Right kidney (tissue), 9 donors: Measurements from ENCODE around the gene SKA3.
"Not testable (repeated sequence)": the region's sequence is repeated elsewhere in the genome, so short reads cannot be mapped to it uniquely, and the experiment has no call there.

Experiments
- DNase-seq: peaks from one replicate; pipeline ENCODE4 v3.0.0-alpha.2; 2016
- long read RNA-seq, 8 donors: transcript quantifications; one replicate each; lab custom pipeline, GENCODE V29; 2026

Gene SKA3
- long read RNA-seq, donor 1, partial matches to known transcripts: 0 of 2 reads
- long read RNA-seq, donor 1, other reads (novel, unspliced or antisense): 0 of 2 reads
- long read RNA-seq, donor 2, partial matches to known transcripts: 0 of 4 reads
- long read RNA-seq, donor 2, other reads (novel, unspliced or antisense): 0 of 4 reads
- long read RNA-seq, donor 3, partial matches to known transcripts: 0 of 3 reads
- long read RNA-seq, donor 3, other reads (novel, unspliced or antisense): 0 of 3 reads
- long read RNA-seq, donor 4, partial matches to known transcripts: 0 of 1 reads
- long read RNA-seq, donor 4, other reads (novel, unspliced or antisense): 0 of 1 reads
- long read RNA-seq, donor 5: 0 reads
- long read RNA-seq, donor 6: 0 reads
- long read RNA-seq, donor 7, partial matches to known transcripts: 5 of 9 reads
- long read RNA-seq, donor 7, other reads (novel, unspliced or antisense): 0 of 9 reads
- long read RNA-seq, donor 8, partial matches to known transcripts: 0 of 5 reads
- long read RNA-seq, donor 8, other reads (novel, unspliced or antisense): 0 of 5 reads

DNA sequence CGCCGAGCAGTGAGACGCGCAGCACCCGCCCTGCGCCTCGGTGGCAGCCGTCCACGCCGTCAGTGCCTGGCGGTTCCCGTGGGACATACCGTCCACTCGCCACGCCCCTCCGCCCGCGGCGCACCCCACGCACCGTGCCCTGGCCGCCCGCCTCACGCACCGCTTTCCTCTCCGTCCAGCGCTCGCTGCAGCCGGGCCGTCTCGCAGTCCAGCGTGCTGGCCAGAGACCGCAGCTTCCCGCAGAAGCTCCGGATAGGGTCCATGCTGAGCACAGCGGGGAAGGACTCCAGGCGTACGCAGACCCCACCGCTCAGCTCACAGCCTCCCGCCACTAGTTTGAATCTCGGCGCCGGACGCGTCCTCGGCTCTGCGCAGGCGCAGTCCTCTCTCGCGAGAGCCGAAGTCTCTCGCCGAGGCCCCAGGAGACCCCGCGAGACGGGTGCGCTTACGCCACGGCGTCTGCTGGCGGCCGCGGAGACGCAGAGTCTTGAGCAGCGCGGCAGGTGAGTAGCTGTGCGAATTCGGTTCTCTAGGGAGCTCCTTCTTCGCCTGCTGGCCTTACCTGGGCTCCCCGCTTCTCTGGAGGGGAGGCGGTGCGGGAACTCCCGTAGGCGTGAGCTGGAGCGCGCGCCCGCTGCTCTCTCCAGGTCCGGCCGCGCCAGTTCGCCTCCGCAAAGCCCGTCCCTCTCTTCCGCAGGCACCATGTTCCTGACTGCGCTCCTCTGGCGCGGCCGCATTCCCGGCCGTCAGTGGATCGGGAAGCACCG, at the start of gene SKA3, which contains the start of gene MRPL57:
SKA3 (minus strand) TSS at position 338 of the 767 bp plus-strand sequence; CDS start at position 263, 75 bp downstream.
MRPL57 (plus strand) TSS at position 444 of the 767 bp plus-strand sequence; CDS start at position 703, 259 bp downstream.
- DNase-seq: peak; percentile 100

DNA sequence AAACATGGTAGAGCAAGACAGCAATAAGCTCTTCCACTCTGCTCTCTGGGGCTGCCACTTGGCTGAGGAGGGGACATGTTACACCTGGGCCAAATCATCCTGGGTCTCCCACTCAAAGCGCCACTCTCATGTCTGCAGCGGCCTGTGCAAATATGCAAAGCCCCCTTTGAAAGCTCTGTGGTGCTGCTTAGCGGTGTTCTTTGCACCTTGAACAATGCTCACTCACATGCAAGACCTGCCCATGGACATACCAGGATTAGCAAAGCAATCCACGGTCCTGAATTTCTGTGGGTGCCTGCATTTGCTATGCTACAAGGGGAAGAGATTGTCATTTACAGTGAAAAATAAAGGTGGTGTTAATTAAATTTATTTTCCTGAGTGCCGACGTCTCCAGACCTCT, 48.7 kb upstream of the SKA3 start:
- DNase-seq: no peak

DNA sequence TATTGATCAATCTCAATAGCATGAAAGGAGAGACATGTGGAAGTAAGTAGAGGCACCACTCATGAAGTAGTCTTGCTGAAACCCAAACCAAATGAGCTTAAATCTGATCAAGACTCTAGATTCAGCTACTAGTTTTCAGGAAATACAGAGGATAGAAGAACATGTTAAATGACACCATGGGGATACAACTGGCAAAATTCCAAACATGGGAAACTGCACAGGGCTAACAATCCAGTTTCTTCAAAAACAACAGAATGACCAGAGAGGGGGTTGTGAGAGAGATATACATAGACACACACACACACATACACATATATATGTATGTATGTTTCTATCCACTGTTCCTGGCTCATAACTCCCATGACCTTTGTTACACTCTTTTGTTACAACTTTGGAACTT, 44.9 kb upstream of the SKA3 start:
- no peak for DNase-seq

DNA sequence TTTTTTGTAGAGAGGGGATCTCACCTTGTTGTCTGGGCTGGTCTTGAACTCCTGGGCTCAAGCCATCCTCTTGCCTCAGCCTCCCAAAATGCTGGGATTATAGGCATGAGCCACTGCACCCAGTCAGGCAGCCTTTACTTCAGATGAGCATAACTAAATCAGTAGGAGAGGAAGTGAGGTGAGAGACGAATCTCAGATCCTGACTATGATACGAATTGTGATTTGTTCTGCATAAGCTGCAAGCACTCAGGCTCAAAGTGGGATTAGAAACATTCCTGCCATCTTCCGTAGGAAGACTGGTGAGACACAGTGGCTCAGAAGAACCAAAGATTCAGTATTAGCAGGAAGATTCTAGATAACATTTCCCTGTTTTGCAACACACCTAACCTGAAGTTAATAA, 43.4 kb upstream of the SKA3 start:
- DNase-seq: not testable (repeated sequence)

DNA sequence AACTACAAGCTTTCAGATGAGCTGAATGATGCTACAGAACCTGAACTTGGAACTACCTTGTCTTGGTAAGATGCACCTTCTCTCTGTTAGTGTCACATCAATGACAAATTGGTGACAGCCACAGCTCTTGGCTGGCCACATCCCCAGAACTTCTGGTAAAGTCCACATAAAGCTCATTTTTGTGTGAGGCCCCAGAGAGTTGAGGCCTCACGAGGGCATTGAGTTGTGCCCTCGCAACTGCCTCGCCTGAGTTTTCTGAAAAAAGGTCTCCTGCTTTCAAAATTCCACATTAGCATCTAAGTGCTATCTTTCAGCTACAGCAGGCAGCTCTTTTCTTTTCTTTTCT, 42.7 kb upstream of the SKA3 start:
- DNase-seq: no peak

DNA sequence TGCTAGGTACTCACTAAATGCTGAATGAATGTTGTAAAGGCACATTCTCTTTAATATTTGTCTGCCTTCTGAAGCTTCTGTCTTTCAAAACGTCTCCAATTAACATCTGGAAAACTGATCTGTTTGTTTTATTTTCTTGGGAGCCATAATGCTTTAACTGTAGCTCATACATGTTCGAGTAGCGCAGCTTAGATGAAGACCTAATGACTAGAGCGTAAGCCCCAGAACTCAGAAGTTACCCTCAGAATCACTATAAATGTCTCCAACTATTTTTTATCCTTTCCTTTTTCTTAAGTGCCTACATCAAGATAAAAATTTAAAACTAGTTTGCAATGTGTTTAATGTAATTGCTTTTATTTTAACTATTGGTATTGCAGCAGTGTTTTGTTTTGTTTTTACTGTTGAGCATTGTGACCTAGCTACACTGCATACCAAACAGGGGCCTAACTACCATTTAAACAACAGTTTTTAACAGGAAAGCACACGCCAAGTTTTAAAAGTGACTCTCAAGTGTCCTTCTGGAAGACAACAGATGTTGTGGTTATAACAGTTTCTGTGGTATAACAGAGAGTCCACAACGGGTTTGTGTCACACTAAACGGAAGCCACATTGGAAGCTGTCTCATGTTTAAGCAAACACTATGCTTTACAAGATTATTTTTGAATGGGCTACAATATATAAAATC, 42.1 kb upstream of the SKA3 start:
- no peak for DNase-seq

DNA sequence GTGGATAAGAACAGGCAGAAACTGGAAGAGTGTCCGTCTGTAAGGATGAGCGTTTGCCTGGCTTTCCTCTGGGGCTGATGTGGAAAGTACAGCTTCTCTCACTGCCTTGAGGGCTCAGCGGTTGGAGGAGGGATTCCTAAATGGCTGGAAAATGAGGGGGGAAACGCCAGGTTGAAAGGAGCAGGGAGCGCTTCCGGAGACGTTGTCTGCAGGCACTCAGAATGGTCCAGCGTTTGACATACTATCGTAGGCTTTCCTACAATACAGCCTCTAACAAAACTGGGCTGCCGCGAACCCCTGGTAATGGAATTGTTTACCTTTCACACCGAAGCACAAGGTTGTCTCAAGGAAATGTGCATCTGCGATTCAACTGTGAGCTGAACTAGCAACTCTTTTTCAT, 40.0 kb upstream of the SKA3 start:
- no peak for DNase-seq

DNA sequence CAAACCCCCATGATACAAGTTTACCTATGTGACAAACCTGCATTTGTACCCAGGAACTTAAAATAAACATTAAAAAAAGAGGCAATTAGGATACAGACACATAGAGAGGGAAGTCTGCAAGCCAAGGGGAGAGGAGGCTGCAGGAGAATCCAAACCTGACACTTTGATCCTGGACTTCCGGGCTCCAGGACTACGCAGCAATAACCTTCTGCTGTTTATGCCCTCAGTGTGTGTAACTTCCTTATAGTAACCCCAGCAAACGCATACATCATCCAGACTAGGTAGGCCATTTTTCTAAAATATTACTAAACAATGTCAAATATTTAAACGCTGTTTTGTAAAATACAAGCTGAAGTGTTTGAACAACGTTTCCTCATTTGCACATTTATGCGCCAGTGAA, 39.1 kb upstream of the SKA3 start:
- not testable (repeated sequence) for DNase-seq

DNA sequence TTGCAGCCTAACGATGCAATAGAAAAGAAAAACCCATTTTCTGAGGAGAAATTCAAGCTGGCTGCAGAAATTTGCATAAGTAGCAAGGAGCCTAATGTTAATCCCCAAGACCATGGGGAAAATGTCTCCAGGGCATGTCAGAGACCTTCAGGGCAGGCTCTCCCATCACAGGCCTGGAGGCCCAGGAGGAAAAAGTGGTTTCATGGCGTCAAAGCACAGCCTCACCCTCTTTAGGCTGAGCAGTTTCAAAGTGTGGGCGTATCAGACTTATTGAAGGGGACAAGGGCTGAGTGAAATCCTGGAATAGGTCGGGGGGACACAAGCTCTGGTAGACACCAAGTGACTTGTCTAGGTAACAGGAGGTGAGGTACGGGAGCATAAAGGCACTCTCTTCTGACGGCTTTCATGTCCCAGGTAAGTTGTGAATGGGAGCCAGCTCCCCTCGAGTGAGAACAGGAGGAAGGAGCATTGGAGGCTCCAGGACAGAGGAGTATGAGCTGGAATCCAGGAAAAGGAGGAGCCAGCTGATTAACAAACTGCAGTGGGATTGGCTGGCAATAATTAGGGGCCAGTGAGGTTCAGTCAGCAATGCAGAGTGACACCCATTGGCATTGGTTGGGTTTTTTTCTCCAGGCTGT, 35.9 kb upstream of the SKA3 start:
- no peak for DNase-seq

DNA sequence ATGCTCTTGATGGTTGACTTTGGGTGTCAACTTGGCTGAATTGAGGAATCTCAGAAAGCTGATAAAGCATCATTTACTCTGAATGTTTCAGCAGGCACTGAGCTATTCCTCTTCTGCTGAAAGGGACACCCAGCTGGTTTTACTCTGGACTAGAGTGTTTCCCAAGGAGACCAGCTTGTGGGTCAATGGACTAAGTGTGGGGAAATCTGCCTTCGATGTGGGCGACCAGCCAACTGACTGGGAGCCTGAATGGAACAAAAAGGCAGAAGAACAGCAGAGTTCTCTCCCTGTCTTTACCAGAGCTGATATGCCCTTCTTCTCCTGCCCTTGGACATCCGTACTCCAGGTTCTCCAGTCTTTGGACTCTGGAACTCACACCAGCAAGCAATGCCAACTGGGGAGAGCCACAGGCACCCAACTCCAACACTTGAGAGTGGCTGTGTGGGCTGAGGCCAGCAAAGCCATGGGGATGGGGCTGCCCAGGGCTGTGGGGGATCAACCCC, 32.4 kb upstream of the SKA3 start:
- no peak for DNase-seq

DNA sequence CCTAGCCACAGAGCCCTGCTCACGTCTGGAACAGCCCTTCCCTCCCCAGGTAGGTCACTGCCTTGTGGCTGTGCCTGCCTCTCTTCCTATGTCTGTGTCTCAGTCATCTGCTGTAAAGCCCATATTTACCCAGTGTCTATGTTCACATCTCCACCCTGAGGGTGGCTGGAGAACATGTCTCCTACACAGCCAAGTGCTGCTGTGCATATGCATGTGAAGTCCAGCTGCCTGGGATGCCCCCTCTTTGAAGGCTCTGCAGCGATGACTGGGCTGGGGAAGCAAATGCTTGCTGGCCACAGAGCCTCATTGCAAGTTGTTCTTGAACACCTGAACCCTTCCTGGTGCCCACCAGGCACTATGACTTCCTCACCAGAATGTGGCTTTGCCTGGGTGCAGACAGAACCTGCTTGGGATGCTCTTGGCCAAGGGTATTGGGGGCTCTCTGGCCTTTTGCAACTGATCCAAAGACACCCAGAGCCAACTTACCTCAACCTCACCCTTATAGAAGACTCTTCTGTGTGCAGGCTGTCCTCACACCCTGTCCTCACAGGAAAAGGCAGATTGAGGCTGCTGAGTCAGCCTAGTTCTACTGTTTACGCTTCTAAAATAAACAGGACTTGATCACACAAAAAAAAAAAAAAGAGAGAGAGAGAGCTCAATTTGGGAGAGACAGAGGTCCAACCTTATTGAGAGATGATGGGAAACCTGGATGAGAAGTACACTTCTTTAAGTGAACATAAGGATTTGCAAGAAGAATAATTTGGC, 26.6 kb upstream of the SKA3 start:
- no peak for DNase-seq

DNA sequence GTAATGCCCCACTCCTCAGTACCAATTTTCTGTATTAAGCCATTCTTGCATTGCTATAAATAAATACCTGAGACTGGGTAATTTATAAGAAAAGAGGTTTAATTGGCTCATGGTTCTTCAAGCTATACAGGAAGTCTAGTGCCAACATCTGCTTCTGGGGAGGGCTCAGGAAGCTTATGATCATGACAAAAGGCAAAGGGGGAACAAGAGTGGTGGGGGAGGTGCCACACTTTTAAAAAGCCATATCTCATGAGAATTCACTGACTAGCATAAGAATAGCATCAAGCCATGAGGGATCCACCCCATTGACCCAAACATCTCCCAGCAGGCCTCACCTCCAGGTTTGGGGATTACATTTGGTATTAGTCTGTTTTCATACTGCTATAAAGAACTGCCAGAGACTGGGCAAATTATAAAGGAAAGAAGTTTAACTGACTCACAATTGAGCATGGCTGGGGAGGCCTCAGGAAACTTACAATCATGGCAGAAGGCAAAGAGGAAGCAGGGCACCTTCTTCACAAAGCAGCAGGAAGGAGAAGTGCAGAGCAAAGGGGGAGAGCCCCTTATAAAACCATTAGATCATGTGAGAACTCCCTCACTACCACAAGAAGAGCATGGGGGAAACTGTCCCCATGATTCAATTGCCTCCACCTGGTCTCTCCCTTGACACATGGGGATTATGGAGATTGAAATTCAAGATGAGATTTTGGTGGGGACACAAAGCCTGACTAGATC, 25.3 kb upstream of the SKA3 start:
- DNase-seq: not testable (repeated sequence)

DNA sequence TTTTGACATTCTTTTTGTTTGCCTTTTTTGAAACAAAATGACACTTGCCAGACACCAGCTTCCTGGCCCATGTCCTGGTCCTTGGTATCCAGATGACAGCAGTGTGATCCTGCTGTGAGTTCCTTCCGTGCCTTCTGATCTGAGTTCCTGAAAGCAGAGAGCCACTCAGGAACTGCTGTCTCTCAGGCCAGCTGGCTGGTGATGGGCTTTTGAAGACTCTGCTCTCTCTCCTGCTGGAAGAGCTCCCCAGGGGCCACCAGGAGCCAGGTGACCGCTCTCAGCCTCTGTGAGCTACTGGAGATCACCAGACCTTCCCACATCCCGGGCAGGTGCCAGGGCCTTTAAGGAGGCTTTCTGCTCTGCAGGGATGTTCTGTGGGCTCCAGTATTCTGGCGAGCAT, 22.0 kb upstream of the SKA3 start:
- DNase-seq: not testable (repeated sequence)

DNA sequence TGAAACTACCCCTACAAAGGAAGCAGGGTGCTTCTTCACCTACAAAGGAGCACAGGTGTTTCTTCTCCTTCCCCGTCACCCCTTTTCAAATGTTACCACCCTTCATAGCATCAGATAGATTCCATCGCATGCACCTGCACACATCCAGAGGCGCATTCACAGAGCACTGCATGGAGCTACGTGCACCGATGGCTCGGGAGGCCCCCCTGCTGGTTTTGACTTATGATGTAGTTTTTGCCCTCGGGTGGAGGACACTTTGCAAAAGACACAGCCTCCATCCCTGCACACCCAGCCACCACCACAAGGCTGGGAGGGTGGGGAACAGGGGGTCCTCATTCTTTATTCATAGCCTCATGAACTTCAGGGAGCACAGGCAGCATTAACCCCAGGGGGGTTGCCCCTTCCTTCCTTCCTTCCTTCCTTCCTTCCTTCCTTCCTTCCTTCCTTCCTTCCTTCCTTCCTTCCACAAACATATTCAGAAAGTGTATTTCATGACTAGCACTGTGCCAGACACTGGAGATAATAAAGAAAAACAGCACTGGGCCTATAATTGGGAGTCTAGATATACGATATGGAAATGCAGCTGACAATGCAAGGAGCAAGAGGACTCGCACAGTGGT, 21.4 kb upstream of the SKA3 start:
- not testable (repeated sequence) for DNase-seq

DNA sequence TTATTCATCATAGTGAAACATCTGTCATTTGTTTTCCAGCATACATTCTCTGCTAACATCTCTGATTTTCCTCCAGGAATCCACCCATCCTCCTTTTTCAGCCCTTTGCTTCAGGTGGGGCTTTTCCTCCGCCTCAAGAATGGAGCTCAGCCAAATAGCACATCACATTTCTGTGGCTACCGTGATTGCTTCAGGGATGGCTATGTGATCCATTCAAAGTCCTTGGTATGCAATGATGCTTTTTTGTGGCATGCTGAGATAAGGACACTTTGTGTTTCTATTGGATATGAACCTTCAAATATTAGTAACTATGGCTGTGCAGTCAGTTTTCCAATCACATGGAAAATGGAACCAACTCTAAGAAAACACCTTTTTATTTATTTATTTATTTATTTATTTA, 18.4 kb upstream of the SKA3 start:
- DNase-seq: not testable (repeated sequence)

DNA sequence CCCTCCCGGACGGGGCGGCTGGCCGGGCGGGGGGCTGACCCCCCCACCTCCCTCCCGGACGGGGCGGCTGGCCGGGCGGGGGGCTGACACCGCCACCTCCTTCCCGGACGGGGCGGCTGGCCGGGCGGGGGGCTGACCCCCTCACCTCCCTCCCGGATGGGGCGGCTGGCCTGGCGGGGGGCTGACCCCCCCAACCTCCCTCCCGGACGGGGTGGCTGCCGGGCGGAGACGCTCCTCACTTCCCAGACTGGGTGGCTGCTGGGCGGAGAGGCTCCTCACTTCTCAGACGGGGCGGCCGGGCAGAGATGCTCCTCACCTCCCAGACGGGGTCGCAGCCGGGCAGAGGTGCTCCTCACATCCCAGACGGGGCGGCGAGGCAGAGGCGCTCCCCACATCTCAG, 10.1 kb upstream of the SKA3 start:
- not testable (repeated sequence) for DNase-seq

DNA sequence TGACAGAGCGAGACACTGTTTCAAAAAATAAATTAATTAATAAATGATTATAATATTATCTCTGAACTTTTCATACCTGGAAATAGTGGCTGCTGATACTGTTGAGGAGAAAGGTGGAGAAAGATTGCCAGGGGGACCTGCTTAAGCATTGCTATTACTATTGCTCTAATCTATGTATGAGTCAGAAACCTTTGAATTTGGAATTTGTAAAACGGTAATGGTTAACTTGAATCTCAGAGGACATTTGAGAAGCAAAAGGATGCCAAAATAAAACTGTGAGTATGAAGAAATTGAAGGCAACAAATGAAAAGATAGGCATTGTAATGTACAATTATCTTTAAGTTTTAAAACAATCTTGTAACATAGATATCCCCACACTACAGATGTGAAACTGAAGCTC, 5.3 kb upstream of the SKA3 start:
- DNase-seq: no peak

DNA sequence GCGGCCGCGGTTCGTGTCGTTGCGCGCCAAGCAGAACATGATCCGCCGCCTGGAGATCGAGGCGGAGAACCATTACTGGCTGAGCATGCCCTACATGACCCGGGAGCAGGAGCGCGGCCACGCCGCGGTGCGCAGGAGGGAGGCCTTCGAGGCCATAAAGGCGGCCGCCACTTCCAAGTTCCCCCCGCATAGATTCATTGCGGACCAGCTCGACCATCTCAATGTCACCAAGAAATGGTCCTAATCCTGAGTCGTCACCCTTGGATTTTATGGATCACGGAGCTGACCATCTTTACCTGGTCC, 581 bp upstream of the SKA3 start:
- DNase-seq: no peak

DNA sequence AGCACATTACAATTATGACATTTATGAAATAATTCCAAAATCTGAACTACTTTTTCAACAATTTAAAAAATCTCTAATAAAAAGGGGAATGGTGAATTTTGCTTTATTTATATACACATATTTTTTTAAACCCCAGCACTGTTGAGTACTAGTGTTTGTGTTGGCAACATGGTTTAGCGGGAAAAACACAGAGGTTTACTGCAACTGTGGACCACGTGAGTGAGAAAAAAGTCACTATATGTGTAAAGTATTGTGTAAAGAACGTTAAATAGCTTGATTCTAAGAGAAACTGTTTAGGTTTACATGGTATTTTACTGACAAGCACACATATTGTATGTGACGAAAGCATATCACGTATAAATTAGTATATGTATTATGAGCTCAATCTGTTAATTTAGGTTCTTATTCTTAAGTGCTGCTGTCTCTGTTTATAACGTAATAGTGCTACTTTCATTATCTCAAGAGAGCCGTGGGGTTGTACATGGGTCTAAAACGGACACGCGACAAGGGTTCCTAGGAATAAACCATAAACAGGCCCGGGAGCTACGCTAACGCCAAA, 617 bp downstream of the SKA3 start:
- DNase-seq: no peak

DNA sequence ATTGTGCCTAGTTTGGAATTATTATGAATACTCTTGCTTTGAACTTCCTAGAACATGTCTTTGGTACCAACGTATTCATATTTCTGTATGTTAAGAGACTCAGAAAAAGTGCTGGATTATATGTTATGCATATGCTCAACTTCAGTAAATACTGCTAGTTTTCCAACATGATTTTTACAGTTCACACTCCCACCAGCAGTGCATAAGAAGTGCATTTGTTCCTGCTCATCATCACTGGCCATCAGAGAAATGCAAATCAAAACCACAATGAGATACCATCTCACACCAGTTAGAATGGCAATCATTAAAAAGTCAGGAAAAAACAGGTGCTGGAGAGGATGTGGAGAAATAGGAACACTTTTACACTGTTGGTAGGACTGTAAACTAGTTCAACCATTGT, 2.6 kb downstream of the SKA3 start:
- not testable (repeated sequence) for DNase-seq
